Panc1 (cell line): ENCODE measurements around the gene TICAM2. TPM values are rescaled to one million over a fixed set of nuclear protein-coding genes. Genes with fewer than 3 reads are reported as not detected.
"Not testable (repeated sequence)": the region's sequence is repeated elsewhere in the genome, so short reads cannot be mapped to it uniquely, and the experiment has no call there.

Experiments
- ATAC-seq: fragments of 200-7000 bp; cut with Tn5 transposase; 2 replicates; pipeline ENCODE4 v1.9.1; 2020; ENCODE audit warnings: mild to moderate bottlenecking, moderate library complexity
- BruUV-seq: library from RNA; stranded (reverse); fragments of 400-500 nt; replicated peaks from 2 replicates; lab custom pipeline; 2021; lab: Mats Ljungman, UMichigan
- CTCF ChIA-PET: fragments of 300-600 bp; sonication (Branson Sonifier 250); formaldehyde crosslinking; loops from one replicate; lab custom pipeline; 2022; ENCODE audit warnings: antibody characterized with exemption; lab: Charles Lee
- POLR2A ChIA-PET: fragments of 300-600 bp; sonication (Branson Sonifier 250); formaldehyde crosslinking; loops from one replicate; lab custom pipeline; 2022; ENCODE audit warnings: antibody characterized with exemption; lab: Charles Lee
- DNase-seq: peaks from one replicate; pipeline ENCODE4 v3.0.0-alpha.2; 2010; ENCODE audit warnings: low read depth, low spot score
- H3K27ac ChIP-seq: 2 replicates; pipeline ENCODE4 v1.5.1; 2011; ENCODE audit warnings: mild to moderate bottlenecking, low read length, inconsistent platforms
- H3K27me3 ChIP-seq: fragments of 200-500 bp; sonication (Bioruptor generic); 2 replicates; pipeline ENCODE4 v1.6.0; 2014; ENCODE audit warnings: low read length, inconsistent platforms; ENCODE audit not compliant: control insufficient read depth, insufficient read depth
- H3K36me3 ChIP-seq: fragments of 200-500 bp; sonication (Bioruptor generic); 2 replicates; pipeline ENCODE4 v1.5.1; 2014; ENCODE audit warnings: inconsistent platforms, mild to moderate bottlenecking, low read length, moderate library complexity; ENCODE audit not compliant: control insufficient read depth, insufficient read depth
- H3K4me1 ChIP-seq: 2 replicates; pipeline ENCODE4 v1.5.1; 2011; ENCODE audit warnings: inconsistent platforms, mild to moderate bottlenecking, low read length, moderate library complexity; ENCODE audit not compliant: control insufficient read depth, insufficient read depth
- H3K4me3 ChIP-seq, 2 experiments: 2 replicates each; pipeline ENCODE4 v1.5.1; 2011 to 2012; ENCODE audit warnings: low read depth in 2 of 2, low read length in 2 of 2, mild to moderate bottlenecking in 2 of 2, inconsistent platforms in 1 of 2, moderate library complexity in 1 of 2
- H3K9me3 ChIP-seq: fragments of 200-500 bp; sonication (Bioruptor generic); 2 replicates; pipeline ENCODE4 v1.5.1; 2014; ENCODE audit warnings: low read depth, mild to moderate bottlenecking, inconsistent platforms, low read length, moderate library complexity; ENCODE audit not compliant: control insufficient read depth, insufficient read depth
- CTCF ChIP-seq: fragments of 450-650 bp; IDR thresholded peaks from 2 replicates; pipeline ENCODE4 v1.5.1; 2017; ENCODE audit warnings: mild to moderate bottlenecking
- POLR2AphosphoS5 ChIP-seq: IDR thresholded peaks from 2 replicates; pipeline ENCODE4 v1.6.1; 2012; ENCODE audit warnings: mild to moderate bottlenecking, low read depth, low read length, moderate library complexity
- REST ChIP-seq, 2 experiments: IDR thresholded peaks; 2 replicates each; pipeline ENCODE4 v1.6.1; 2011 to 2012; ENCODE audit warnings: low read depth in 2 of 2, control low read depth in 1 of 2, low read length in 1 of 2, mild to moderate bottlenecking in 1 of 2, moderate library complexity in 1 of 2; ENCODE audit not compliant: insufficient read depth in 1 of 2
- SIN3A ChIP-seq: IDR thresholded peaks from 2 replicates; pipeline ENCODE4 v1.6.1; 2012; ENCODE audit warnings: low read depth, mild to moderate bottlenecking, low read length, moderate library complexity, borderline replicate concordance; ENCODE audit not compliant: insufficient read depth
- TCF7L2 ChIP-seq: IDR thresholded peaks from 2 replicates; pipeline ENCODE4 v1.6.1; 2011; ENCODE audit warnings: mild to moderate bottlenecking, low read depth, low read length, inconsistent platforms
- in situ Hi-C: cut with HindIII; loops from 2 replicates; pipeline ENCODE4 v1.10.0; 2016; ENCODE audit warnings: low sequenced_read_pairs, low pct_unique_long_range_greater_than_20kb
- intact Hi-C: fragments of 100-400 bp; cut with micrococcal nuclease; formaldehyde crosslinking; loops from one replicate; pipeline ENCODE4 v1.10.0; 2022; ENCODE audit not compliant: unreplicated experiment
- total RNA-seq: library from RNA; stranded (reverse); gene quantifications from one replicate; pipeline ENCODE4 v1.2.1, GENCODE V29; 2021; ENCODE audit not compliant: unreplicated experiment

Gene TICAM2
- total RNA-seq, 1 experiment from 2014 or later: 1.6 TPM

GRCh38 chr5:115648056-115648455 lies 45.8 kb upstream of the TICAM2 start:
- in situ Hi-C loops: no loop called here

DNA sequence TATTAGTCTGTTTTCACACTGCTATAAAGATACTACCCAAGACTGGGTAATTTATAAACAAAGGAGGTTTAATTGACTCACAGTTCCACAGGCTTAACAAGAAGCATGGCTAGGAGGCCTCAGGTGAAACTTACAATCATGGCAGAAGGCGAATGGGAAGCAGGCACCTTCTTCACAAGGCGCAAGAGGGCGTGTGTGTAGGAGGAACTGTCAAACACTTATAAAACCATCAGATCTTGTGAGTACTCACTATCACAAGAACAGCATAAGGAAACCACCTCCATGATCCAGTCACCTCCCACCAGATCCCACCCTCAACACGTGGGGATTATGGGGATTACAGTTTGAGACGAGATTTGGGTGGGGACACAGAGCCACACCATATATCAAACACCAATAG lies 43.1 kb upstream of the TICAM2 start:
- POLR2A ChIA-PET, CTCF ChIA-PET, H3K4me3 ChIP-seq, BruUV-seq, intact Hi-C loops, in situ Hi-C loops, H3K27ac ChIP-seq, DNase-seq, ATAC-seq, H3K9me3 ChIP-seq, H3K36me3 ChIP-seq, H3K4me1 ChIP-seq: not testable (repeated sequence)
- H3K27me3 ChIP-seq: peaks cover 18% of the 10 kb centered on the region

More at GRCh38 chr5:115648056-115648455, 45.8 kb upstream of the TICAM2 start:
- POLR2A ChIA-PET: no interaction called here
- Histone ChIP-seq H3K27me3 (peaks cover 12% of the 10 kb centered on the region), H3K4me3 (no peak overlapping the region), H3K27ac (no peak overlapping the region), H3K9me3 (no peaks in the 10 kb centered on the region), H3K4me1 (no peaks in the 10 kb centered on the region), H3K36me3 (no peaks in the 10 kb centered on the region)
- TF ChIP-seq CTCF: no peak
- no peak for TF ChIP-seq SIN3A
- no peak for TF ChIP-seq REST (IDR thresholded peaks at IDR 0.05; ENCODE audit: insufficient read depth in 1 of 2, low read depth in 2 of 2, low read length in 1 of 2)
- no peak for TF ChIP-seq TCF7L2
- TF ChIP-seq POLR2AphosphoS5: no peak
- DNase-seq (no peak), ATAC-seq (no peak)
- CTCF ChIA-PET: no interaction called here
- intact Hi-C loops: no loop called here
- BruUV-seq: no TSS peak

DNA sequence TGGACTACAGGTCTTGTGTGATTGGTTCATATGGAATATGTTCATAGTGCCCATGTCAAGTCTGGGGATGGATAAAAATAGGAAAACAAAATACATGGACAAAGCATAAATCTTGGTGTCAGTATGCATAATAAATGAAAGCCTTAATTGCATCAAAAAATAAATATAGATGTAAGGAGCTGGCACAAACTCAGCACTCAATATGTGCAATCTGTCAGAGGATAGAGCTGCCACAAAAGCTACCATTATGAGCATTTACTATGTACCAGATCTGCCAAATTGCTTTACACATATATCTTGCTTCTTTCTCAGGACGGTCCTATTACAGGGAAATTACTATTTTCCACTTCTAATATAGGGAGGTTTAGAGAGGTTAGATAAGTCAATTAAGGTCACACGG lies 41.8 kb upstream of the TICAM2 start:
- TF ChIP-seq POLR2AphosphoS5: no peak
- TF ChIP-seq TCF7L2: no peak
- no peak for TF ChIP-seq CTCF
- no peak for TF ChIP-seq REST (IDR thresholded peaks at IDR 0.05; ENCODE audit: insufficient read depth in 1 of 2, low read depth in 2 of 2, low read length in 1 of 2)
- TF ChIP-seq SIN3A: no peak
- Histone ChIP-seq H3K4me1 (no peaks in the 10 kb centered on the region), H3K27ac (no peak overlapping the region), H3K27me3 (peaks cover 18% of the 10 kb centered on the region), H3K9me3 (no peaks in the 10 kb centered on the region), H3K4me3 (no peak overlapping the region), H3K36me3 (no peaks in the 10 kb centered on the region)
- intact Hi-C loops (no loop called here), in situ Hi-C loops (no loop called here)
- BruUV-seq: no TSS peak
- DNase-seq: no peak
- no peak for ATAC-seq
- ChIA-PET POLR2A (no interaction called here), CTCF (no interaction called here)
